Measurements from ENCODE around the gene GALNT16.
"Not testable (repeated sequence)": the region's sequence is repeated elsewhere in the genome, so short reads cannot be mapped to it uniquely, and the experiment has no call there.

The GALNT16 gene

DNA sequence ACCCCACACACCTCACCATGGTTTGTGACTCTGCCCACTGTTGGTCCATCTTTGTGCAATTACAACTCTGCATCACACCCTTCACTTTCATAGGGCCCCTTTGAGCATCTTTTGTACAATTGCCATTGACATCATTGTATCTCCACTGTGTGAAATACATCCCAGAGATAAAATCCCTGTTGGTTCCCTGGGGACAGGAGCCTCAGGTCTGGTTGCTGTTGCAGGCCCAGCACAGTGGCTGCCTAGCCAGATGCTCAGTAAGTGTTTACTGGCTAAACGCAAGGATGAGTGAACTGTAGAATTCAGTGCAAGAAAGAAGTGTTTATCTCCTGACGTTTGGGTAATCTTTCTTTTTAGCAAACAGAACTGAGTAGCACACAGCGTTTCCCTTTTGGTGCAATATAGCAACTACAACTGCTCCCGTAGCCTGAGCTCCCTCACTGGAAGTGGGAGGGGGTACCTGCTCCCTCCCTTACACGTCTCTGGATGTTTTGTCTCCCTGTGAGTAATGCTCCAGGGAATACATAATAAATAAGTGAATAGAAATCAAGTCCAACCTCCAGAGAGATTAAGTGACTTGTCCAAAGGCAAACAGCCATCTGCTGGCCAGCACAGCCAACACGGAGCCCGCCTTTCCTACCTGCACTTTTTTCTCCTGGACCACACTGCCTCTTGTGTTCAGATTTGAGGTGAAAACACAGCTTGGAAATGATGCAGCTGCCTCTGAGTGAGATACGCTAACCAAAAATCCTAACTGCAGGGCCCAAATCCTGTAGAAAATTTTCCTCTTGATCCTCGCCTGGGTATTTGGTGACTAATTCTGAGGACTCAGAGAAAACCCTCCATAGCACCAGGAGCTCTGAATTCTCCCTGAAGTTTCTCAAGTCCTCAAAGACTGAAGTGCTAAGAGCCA, 27.4 kb downstream of the GALNT16 start:
- no peak for DNase-seq

DNA sequence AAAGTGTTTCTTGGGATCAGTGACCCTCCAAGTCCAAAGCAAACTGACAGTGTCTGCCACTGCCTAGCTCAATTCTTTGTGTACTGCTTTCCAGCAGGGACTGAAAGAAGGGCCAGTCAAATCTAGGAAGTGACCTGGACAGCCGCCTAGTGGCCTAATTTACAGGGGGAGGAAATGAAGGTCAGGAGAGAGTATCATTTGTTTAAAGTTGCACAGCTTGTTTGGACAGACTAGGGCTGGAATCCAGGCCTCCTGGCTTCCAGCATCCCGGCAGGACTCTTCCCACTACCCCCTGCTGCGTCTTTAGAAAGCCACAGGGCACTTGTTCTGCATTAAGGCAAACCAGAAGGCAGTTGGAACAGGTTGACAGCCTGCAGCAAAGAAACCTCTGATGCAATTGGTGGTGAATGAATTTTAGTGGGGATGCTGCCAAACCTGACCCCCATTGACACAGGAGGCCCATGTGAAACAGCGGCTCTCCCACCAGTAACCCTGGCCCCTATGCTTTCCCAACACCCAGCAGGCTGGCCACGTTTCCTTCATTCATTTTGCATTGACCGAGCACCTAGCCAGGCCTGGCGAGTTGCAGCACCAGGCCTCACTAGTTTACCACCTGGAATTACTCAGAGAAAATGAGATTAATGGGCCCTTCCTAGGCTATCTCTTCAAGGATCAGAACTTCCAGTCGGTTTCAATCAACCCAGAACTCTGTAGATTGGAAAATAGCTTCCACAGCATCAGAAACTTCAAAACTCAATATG, 28.2 kb downstream of the GALNT16 start:
- DNase-seq = no peak

DNA sequence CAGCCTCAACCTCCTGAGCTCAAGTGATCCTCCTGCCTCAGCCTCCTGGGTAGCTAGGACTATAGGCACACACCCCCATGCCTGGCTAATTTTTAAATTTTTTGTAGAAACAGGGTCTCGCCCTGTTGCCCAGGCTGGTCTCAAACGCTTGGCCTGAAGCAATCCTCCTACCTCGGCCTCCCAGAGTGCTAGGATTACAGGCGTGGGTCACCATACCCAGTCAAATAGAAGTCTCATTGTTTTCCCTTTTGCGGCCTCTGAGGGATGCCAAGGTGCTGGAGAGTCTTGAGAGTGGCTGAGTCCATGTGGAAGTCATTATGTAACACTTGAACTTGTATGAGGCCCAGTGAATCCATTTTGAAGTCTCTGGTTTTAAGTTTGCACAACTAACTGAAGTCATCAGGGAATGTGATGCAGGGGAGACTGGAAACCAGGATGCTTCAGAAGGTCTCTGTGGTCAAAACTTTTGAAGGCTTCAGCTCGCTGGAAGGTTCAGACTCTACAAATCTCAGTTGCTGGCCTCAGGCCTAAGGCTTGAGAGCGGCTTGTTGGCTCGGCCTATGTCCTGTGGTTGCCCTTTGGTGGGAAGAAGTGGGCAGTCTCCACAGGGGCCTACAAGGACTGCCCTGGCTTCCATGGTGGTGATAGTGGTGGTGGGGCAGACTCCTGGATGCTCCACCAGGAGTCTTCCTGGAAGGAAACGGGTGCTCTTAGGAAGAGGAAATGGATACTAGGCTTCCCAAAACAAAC, 29.2 kb downstream of the GALNT16 start:
- no peak for DNase-seq

DNA sequence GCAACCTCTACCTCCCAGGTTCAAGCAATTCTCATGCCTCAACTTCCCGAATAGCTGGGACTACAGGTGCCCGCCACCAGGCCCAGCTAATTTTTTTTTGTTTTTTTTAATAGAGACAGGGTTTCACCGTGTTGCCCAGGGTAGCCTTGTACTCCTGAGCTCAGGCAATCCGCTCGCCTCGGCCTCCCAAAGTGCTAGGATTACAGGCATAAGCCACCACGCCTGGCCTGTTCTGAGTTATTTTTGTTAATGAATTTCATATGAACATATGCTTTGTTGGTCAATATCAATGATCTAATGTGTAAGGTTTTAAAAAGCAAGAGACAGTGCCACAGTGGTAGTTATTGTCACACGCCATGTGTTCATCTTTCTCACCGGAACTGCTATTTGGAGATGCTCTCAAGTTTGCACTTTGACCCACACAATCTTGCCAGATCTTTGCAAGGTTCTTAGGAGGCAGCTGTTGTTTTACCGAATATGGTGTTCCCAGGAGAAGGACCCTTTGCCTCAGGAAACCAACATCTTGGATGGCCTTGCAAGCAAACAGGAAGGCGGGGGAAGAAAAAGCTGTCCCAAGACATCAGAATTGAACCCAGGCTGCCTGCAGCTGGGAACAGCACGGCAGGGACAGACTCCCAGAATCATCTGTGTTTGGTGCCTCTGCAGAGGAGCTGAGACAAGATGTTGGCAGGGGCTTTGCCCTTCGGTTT, 30.0 kb downstream of the GALNT16 start:
- no peak for DNase-seq

DNA sequence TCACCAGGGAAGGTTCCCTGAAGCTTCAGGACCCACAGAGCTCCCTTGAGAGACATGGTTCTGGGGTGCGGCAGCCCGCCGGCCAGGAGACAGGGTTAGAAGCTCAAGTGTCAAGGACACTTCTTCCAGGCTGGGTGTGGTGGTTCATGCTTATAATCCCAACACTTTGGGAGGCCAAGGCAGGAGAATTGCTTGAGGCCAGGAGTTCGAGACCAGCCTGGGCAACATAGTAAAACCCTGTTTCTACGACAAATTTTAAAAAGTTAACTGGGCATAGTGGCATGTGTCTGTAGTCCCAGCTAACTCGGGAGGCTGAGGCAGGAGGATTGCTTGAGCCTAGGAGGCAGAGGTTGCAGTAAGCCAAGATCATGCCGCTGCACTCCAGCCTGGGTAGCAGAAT, 30.9 kb downstream of the GALNT16 start:
- not testable (repeated sequence) for DNase-seq

DNA sequence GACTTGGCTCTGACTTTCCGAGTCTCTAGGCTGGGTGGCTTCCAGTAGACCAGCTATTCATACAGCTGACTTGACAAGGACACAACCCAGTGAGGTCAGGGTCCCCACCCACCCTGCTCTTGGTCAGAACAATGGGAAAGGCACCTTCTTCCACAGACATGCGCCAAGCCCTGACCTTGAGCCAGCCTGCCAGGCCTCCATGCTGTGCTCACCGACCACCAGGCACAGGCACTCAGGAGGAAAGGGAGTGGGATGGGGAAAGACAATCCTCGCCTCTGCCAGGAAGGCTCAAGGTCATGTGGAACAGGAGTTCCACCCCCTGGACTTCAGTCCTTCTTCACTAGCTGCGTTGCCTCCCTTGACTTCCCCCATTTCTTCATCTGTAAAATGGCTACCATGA, 31.4 kb downstream of the GALNT16 start:
- DNase-seq = no peak

DNA sequence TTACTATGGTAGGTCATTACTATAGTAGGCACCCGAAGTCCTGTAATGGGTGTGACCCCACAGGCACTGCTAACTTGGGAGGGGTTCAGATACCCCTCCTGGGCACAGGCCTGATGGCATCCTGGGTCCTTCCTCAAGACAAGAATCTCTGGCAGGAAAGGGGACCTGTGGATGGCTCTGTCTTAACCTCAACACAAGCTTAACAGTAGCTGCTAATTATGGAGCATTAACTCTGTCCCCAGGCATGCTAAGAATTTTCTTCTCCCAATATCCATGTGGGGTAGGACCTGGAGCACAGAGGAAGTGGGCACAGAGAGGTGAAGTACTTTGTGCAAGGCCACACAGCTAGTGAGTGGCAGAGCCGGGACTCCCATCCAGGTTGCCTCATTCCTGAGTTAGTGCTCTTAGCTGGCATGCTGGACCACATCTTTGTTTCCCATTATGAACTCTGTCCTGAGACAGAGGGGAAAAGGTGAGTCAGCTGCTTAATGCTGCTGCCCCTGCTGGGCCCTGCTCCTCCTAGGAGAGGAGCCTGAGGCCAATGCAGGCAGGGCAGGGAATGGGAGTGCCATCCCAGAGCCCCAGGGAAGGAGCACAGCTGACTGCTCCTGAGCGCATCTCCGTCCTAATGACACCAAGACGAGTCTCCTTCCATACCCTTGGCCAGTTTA, 32.1 kb downstream of the GALNT16 start:
- no peak for DNase-seq

DNA sequence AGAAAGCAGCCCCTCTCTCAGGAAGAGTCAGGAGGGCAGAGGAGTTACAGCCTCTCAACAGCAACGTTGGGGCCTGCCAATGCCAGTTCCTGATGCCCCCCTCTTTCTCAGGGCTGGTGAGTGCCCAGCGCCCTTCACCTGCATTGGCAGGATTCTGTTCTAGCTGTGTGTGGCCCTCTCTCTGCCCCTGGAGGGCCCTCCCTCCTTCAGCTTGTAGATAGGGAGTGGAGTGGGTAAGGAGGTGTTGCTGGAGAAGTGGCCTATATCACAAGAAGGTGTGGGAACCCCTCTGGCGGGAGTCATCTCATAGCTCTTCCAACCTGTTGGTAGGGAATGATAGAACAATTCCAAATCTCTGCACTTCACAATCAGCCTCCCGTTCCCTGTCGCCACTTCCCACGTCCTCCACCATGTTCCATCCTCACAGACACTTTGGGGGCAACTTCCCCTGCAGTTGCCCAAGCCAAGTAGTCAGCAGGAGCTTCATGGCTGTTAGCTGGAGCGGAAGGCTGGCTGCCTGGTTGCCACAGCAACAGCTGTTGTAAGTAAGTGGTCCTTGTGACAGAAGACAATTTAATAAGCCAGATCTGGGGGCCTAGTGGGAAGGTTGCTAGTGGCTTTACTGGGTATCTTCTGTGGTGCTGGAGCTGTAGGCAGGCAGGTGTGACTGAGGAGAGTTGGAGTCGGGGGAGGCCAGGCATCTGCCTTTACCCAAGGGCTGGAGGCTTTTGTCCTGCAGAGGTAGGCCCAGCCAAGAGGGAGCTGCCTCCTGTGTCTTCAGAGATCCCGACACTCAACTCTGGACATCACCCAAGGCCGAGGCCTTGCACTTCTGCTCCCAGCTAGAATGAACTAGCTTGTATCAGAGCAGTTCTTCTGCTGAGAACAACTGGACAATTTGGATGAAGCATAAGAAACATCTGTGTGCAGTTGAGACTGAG, 38.4 kb downstream of the GALNT16 start:
- DNase-seq = no peak

DNA sequence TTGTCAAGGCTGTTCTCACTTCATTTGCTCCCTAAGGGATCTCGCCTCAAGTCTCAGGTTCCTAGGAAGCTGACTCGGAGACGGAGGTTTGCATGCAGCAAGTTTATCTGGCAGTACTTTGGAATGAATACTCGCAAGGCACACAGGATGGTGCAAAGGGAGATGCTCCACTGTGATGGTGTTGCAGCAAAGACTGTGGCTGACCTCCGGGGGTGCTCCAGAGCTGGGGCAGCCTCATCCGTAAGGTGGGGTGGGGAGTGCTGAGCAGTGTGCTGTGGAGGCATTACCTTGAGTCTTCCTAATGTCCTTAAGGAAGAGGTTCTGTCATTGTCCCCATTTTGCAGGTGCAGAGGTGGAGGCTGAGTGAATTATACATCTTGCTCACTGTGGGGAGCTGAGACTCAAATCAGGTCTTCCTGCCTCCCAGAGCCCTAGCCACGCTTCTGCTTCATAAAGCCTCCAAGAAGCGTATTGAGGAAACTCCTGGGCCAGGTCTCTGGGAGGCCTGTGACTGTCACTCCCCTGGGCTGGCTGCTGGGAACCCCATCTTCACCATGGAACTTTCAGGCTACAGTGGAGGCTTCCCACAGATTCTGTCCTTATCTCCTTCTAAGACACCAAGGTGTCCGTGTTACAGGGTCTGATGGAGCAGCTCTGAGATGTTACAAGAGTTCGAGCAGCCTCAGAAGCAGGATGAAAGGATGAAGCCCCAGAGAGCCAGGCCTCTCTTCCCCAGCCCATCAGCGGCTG, 39.5 kb downstream of the GALNT16 start:
- DNase-seq = no peak

DNA sequence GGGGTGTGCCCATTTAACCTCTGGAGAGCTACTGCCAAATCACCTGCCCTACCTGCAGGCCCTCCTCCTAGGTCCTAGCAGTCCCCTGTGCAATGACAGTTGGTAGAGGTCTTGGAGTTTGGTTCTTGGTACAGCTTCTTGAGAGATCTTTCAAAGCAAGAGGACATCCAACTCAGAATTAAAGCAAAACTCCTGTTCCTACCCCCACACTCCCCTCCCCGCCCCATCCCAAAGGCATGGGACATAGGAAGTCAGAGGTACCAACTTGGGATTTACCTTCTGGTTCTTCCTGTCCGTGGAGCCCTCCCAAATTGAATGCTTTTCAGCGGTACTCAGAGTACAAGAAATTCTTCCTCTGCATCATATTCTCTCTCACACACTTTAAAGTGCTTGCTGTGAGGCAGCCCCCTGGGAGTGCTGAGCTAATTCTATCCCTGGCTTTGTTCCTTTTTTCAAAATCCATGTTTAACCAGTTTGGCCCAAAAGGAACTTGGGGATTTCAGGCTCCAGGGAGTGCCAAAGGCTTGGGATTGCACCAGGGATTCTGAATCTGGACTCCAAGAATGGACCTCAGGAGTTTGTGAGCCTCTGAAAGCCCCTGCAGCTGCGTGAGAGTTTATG, 40.8 kb downstream of the GALNT16 start:
- DNase-seq = no peak

DNA sequence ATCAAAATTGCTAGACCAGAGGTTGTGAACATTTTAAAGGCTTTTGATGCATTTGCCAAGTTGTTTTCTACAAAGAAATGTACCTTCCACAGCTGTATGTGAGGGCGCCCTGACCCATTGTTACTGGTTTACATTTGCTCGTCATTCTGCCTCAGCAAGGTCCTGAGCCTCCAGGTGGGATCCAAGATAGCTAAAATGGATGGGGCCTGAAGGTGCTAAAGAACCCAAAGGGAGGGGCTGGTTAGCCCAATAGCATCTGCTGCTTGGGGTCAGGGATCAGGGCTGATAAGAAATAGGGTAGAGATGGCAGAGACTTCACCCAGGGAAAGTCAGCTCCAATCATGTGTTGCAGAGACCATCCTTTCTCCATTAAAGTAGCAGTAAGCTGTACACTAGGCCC, 43.1 kb downstream of the GALNT16 start:
- DNase-seq = no peak

DNA sequence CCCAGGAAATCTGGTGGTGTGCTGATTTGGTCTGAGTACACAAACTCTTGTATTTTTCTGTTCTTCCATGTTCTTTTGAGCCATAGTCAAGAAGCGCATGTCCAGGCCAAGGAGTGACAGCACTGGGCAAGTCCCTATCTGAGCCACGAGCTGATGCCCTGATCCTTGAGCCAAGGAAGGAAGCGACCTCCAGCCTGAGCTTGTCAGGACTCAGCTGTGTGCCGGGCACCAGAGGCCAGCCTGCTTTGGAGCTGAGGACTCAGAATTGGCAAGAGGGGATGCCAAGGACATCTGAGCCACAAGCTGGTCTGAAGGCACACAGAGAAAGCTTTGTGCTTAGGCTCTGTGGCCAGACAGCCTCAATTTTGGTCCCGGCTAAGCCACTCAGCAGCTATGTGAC, 52.6 kb downstream of the GALNT16 start:
- DNase-seq = no peak

DNA sequence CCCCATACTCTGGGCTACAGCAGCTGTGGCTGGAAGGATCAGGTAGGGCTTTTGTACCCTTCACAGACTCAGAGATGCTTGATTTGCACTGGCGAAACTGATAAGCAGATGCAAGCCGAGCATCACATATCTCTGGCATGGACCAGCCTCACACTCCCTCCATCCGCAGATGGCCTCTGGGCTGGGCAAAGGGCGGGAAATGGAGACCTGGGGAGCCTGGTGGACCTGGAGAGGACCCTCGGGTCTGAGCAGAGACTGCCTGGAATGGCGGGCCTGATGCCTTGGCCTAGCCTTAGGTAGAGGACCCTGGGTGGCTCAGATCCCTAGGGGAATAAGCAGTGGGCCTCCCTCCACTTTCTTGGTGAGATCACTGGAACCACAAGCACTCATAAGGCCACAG, 53.2 kb downstream of the GALNT16 start:
- no peak for DNase-seq

DNA sequence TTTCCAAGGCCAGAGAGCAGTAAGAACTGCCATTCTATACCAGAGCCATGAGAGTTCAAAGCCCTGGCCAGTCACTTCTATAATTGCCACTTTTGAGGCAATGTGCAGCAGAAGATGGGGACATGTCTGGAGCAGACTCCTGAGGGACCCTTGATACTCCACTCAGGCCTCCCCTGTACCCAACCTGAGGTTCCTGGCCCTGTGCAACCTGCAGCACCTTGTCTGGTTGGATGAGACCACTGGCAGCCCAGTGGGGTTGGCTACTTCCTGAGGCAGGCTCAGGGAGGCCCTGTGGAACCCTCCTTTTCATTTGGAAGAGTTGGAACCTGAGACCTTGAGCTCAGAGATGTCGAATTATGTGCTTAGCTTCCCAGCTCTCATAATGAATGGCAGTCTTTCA, 54.4 kb downstream of the GALNT16 start:
- DNase-seq = no peak

DNA sequence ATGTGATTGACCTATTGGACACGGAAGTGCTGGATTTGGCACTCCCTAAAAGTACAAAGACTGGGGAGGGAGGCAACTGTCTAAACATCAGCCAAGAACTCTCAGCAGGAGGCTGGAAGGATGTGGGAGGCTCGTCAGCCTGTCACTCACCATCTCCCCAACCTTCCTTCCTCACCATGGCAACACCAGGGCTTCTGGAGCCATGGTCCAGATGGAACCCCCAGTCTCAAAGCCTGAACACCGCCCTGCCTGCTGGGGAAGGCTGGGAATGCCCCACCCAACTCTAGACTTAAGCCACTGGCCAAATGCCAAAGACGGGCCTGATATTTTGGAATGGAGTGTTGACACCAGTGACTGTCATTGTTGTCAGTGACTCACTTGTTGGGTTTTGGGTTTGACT, 55.3 kb downstream of the GALNT16 start:
- DNase-seq = no peak

DNA sequence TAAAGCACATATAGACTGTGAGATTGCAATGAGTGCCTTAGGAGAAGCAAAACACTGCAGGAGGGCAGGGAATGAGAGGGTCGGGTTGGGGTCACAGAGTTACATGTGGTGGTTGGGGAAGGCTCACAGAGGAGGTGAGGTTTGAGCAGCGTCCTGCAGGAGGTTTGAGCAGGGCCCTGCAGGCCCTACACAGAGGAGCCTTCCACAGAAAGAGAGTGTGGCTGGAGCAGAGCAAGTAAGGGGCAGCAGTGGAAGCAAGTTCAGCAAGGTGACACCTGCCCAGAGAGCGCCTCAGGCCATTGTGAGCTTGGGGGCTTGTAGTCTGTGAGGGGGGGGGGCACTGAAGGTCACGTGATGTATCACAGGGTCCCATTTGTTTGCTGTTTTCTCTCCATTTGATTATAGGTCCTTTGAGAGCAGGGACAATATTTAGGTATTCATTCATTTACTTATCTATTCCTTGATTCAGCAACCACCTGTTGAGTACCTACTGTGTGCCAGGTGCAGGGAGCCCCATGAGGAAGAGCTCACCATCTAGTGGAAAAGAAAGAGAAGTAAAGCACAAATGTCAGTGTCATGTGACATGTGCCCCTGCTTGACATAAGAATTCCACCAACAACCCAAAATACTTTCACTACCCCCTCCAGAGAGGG, 56.6 kb downstream of the GALNT16 start:
- no peak for DNase-seq

DNA sequence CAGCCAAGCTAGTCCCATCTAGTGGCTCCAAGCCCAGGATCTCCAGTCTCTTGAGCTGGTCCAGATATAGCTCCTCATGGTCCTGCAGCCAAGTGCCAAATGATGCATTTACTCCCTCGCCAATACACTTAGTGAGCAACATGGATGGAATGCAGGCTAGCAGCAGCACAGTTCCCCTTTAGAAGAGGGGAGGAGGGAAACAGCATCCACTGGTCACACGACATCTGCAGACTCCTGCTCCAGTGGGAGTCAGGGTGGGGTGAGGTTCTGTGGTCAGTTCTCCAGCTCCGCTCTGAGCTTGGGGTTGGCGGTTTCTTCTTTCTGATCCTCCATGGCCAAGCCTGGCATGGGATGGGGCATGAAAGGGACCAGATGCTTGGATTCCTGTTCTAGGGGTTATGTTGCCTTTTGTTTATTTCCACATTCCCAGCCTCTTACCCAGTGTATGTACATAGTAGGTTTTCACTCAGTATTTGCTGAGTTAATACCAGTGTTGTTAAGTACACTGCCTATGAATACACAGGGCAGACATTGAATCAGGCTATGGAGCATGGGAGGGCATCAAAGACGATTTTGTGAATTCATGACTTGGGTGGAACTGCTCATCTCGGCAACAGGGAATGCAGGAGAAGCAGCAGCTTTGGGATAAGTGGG, 57.3 kb downstream of the GALNT16 start:
- no peak for DNase-seq

DNA sequence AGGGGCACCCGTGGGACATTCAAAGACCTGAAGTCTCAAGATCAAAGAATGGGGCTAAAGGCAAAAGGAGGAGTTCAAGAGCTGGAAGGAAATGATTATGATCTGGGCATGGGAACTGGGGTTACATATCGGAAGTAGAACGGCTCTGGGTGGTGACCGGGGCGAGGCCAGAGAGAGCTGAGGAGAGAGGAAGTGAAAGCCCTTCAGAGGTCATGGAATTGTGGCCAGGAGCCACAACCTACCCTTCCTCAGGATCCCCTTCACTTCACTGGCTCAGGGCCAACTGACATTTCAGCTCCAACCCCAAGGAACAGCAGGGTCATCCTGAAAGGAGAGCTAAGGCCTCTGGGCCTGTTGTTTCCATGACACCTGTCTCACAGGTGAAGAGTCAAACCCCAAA, 57.8 kb downstream of the GALNT16 start:
- DNase-seq = no peak

DNA sequence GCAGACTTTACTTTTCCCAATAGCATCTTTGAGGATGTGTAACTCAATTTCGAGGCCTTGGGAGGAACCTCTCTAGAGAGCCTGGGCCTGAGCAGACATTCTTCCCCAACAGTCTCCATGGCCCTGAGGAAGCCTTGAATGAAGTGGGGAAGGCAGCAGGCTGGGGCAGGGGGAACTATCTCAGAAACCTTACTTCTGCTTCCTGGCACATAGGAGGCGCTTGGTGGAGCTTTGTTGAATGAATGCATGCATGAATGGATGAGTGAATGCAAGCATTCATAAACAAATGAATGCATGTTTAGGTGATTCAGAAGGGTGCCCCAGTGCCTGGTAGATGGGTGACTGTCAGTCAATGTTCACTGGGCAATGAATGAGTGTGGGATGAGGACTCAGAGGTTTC, 58.3 kb downstream of the GALNT16 start:
- DNase-seq = no peak

All from SIG-M5 (cell line).